NCI-H1105 treated with DMSO at 0.1 percent for 48 hours (cell line): ENCODE measurements around the gene CACNA2D3.
A peak's percentile ranks its signal among the peaks of the same experiment; 100 is the strongest.

Experiments
- DNase-seq: peaks from one replicate; lab custom pipeline; 2025; lab: John Stamatoyannopoulos, UW

CACNA2D3 gene

GRCh38 chr3:54746722-54747121 is 624.4 kb downstream of the CACNA2D3 start:
- DNase-seq = no peak

- no peak for DNase-seq
These were observed 633.4 kb downstream of the CACNA2D3 start for GRCh38 chr3:54755756-54756155.

GRCh38 chr3:54756330-54756731 is 634.0 kb downstream of the CACNA2D3 start:
- DNase-seq = no peak

GRCh38 chr3:54758461-54758860 is 636.1 kb downstream of the CACNA2D3 start:
- DNase-seq = no peak

GRCh38 chr3:54759166-54759565 is 636.8 kb downstream of the CACNA2D3 start:
- no peak for DNase-seq

GRCh38 chr3:54760201-54760600 is 637.8 kb downstream of the CACNA2D3 start:
- DNase-seq = no peak

GRCh38 chr3:54761637-54762036 is 639.3 kb downstream of the CACNA2D3 start:
- DNase-seq = no peak

- no peak for DNase-seq
These were observed 642.6 kb downstream of the CACNA2D3 start for GRCh38 chr3:54764911-54765310.

- DNase-seq = no peak
These were observed 648.7 kb downstream of the CACNA2D3 start for GRCh38 chr3:54771050-54771449.

- DNase-seq = no peak
These were observed 649.7 kb downstream of the CACNA2D3 start for GRCh38 chr3:54772051-54772450.

- no peak for DNase-seq
These were observed 650.4 kb downstream of the CACNA2D3 start for GRCh38 chr3:54772746-54773145.

GRCh38 chr3:54773271-54773670 is 650.9 kb downstream of the CACNA2D3 start:
- peak; percentile 5 for DNase-seq

GRCh38 chr3:54776601-54777000 is 654.2 kb downstream of the CACNA2D3 start:
- no peak for DNase-seq

- DNase-seq = no peak
These were observed 654.8 kb downstream of the CACNA2D3 start for GRCh38 chr3:54777141-54777540.

GRCh38 chr3:54780336-54780735 is 658.0 kb downstream of the CACNA2D3 start:
- no peak for DNase-seq

- no peak for DNase-seq
These were observed 659.4 kb downstream of the CACNA2D3 start for GRCh38 chr3:54781728-54782127.

GRCh38 chr3:54783611-54784010 is 661.3 kb downstream of the CACNA2D3 start:
- DNase-seq = no peak

- DNase-seq = no peak
These were observed 661.7 kb downstream of the CACNA2D3 start for GRCh38 chr3:54784021-54784420.

- no peak for DNase-seq
These were observed 663.6 kb downstream of the CACNA2D3 start for GRCh38 chr3:54785976-54786375.

GRCh38 chr3:54790051-54790450 is 667.7 kb downstream of the CACNA2D3 start:
- no peak for DNase-seq

GRCh38 chr3:54791501-54792156 is 669.3 kb downstream of the CACNA2D3 start:
- DNase-seq = no peak

- DNase-seq = no peak
These were observed 670.2 kb downstream of the CACNA2D3 start for GRCh38 chr3:54792584-54792983.

- no peak for DNase-seq
These were observed 670.8 kb downstream of the CACNA2D3 start for GRCh38 chr3:54793171-54793570.

- no peak for DNase-seq
These were observed 674.8 kb downstream of the CACNA2D3 start for GRCh38 chr3:54797111-54797510.
